ENCODE data around the gene RAI1. TPM values are rescaled to one million over a fixed set of nuclear protein-coding genes. Genes with fewer than 3 reads are reported as not detected.

The RAI1 gene
- polyA plus RNA-seq, 3 donors from 2014 or later, result 1.5 to 6.2 (median 2.0) TPM

DNA sequence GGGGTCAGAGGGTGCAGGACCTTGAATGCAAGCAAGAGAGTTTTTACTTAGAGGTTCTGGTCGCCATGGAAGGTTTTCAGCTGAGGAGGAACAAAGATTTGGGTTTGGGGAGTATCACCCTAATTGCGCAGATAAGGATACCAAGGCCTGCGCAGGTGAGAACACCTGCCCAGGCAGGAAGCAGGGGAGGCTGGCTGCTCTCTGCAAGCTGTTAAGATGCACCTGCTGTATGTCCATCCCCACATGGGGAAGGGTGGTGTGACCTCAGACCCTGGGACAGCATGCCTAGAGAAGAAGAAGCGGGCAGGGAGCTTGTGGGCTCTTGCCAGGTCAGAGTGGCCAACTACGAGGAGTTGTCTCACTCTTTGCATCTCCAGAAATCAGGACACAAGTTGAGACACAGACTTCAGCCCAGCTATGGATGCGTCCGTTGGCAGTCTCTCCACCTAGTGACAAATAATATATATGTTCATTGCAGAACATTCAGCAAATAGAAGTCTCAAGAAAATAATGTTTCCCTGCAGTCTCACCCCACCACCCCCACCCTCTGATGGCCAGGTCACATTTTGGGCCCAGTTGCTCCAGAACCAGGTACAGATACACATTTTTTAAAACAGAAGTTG, 77.8 kb downstream of the RAI1 start:
- Mint-ChIP-seq H3K27me3 (ENCODE audit: low read depth in 3 of 3) (no peaks in the 10 kb centered on the region), H3K4me3 (no peak overlapping the region), H3K9me3 (no peaks in the 10 kb centered on the region), H3K36me3 (no peaks in the 10 kb centered on the region), H3K4me1 (peaks cover 49 to 51% of the 10 kb centered on the region in 2 donors), H3K27ac (peak overlapping the region in 5 of 6 donors; percentile 6 to 87 (median 55))
- DNase-seq, result no peak

DNA sequence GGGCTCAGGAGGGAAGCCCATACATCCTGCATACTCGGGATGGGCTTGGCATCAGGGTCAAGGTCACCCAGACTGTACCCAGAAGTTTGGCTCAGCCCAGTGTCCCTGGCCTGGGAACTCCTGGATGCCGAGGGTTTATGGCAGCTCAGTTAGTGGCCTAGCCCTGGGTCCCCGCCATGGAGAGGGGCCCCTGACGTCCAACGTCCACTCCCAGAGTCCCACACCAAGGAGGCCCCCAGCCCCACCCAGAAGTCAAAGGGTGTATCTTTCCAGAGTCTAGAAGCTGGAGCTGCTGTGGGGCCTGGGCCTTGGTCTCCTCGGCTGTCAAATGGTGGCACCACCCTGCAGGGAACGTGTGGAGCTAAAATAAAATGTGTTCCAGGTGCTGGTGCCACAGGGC, 79.1 kb downstream of the RAI1 start:
- DNase-seq, result no peak
- Mint-ChIP-seq H3K36me3 (no peaks in the 10 kb centered on the region), H3K27ac (no peak overlapping the region), H3K27me3 (ENCODE audit: low read depth in 3 of 3) (no peaks in the 10 kb centered on the region), H3K4me1 (peaks cover 55 to 64% of the 10 kb centered on the region in 2 donors), H3K9me3 (no peaks in the 10 kb centered on the region), H3K4me3 (no peak overlapping the region)

DNA sequence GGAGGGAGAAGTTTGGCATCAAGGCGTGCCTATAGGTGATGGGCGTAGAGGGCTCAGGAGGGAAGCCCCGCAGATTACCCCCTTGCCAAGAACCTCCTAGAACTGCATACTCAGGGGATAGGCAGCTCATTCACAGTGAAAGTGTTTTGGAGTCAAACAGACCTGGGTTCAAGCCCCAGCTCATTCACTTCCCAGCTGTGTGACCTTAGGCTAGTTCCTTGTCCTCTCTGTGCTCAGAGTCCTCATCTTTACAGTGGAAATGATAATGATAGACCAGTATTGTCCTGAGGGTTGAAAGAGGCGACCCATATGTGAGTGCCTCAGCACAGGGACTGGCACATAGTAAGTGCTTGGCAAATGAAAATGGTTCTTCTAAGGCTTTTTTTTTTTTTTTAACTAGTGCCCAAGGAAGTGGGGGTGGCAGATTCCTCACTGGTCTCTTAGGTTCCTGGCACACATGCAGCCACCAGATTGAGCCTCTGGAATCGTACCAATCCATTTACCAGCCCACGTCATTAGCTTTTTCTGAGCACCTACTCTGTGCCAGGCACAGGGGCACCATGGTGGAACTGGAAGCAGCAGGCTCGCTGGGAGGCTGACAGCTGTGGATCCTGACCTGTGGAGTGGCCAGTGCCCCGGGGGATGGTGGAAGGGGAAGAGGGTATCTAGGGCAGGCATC, 79.8 kb downstream of the RAI1 start:
- Mint-ChIP-seq H3K27ac (peak overlapping the region in 1 of 6 donors; percentile 35), H3K27me3 (ENCODE audit: low read depth in 3 of 3) (no peaks in the 10 kb centered on the region), H3K9me3 (no peaks in the 10 kb centered on the region), H3K4me3 (no peak overlapping the region), H3K36me3 (no peaks in the 10 kb centered on the region), H3K4me1 (peaks cover 56 to 71% of the 10 kb centered on the region in 2 donors)
- no peak for DNase-seq

DNA sequence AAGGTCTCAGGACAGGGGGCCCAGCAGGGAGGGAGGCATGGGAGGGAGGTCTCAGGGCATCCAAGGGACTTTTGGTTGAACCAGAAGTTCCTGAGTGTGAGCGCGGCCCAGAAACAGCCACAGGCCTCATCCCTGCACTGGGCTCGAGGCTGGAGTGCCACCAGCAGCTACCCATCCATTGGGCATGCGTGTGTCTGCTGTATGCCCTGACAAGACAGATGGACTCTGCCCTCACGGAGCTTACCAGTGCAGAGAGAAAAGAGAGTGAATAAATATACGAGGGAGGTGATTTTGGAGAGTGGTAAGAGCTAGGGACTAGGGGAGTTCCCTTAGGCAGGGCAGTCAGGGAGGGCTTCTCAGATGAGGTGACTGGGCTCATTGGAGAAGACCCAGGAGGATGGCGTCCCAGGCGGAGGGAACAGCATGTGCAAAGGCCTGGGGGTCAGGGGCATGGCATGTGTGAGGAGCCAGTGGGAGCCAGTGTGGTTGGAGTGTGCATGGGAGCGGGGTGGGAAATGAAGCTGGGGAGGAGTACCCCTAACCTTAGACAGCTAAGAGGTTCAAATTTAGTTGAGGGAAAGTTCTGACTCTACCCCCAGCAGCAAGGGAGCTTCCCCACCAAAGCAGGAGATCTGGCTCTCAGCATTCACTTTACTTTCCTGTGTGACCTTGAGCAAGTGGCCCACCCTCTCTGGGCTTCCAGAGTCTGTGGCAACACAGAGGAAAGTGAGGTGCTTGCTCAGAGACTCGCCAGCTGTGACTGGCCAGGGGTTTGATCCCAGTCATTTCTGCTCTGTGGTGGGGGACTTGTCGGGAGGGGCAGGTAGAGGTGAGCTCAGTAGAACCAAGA, 80.9 kb downstream of the RAI1 start:
- Mint-ChIP-seq H3K9me3 (no peaks in the 10 kb centered on the region), H3K36me3 (no peaks in the 10 kb centered on the region), H3K4me1 (peaks cover 57 to 72% of the 10 kb centered on the region in 2 donors), H3K27me3 (ENCODE audit: low read depth in 3 of 3) (no peaks in the 10 kb centered on the region), H3K27ac (peak overlapping the region in 3 of 6 donors; percentile 51 to 84 (median 62)), H3K4me3 (no peak overlapping the region)
- no peak for DNase-seq

DNA sequence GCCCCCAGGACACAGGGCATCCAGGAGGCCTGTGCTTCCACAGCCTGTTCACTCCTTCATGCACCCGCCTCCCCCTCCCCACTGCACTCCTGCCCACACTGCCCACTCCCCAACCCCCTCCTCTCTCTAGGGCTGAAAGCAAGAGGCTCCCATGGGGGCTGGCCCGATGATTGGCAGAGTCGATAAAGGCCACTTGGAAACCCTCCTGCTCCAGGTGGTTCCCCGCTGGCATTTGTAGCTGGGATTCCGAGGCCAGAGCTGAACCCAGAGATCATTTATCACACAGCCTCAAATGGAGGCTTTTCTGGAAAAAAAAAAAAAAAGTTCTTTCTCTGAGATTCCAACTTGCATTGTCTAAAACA, 81.5 kb downstream of the RAI1 start:
- H3K27ac Mint-ChIP-seq, result no peak overlapping the region
- DNase-seq, result no peak
- no peaks in the 10 kb centered on the region for H3K9me3 Mint-ChIP-seq
- peaks cover 53 to 70% of the 10 kb centered on the region in 2 donors for H3K4me1 Mint-ChIP-seq
- no peaks in the 10 kb centered on the region for H3K27me3 Mint-ChIP-seq (ENCODE audit: low read depth in 3 of 3)
- no peak overlapping the region for H3K4me3 Mint-ChIP-seq
- H3K36me3 Mint-ChIP-seq, result no peaks in the 10 kb centered on the region

DNA sequence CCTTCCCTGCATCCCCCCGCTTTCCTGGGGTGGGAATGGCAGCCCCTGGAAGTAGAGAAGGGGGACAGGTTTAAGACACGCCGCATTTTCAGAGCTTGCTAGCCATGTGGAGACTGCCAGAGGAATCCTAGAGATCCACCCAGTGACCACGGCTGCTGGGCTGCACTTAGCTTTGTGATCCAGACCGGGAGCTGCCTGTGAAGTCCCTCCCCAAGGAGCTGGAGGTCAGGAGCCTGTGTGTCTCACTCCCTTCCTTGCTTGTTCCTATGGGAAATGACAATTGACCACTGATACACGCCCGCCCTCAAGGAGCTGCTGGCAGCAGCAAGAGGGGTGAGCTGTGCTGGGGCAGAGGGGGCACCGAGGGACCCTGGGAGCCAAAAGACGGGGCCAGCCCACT, 81.9 kb downstream of the RAI1 start:
- H3K27ac Mint-ChIP-seq, result peak overlapping the region in 2 of 6 donors; percentile 52 to 83
- no peak overlapping the region for H3K4me3 Mint-ChIP-seq
- H3K9me3 Mint-ChIP-seq, result no peaks in the 10 kb centered on the region
- no peak for DNase-seq
- no peaks in the 10 kb centered on the region for H3K36me3 Mint-ChIP-seq
- no peaks in the 10 kb centered on the region for H3K27me3 Mint-ChIP-seq (ENCODE audit: low read depth in 3 of 3)
- H3K4me1 Mint-ChIP-seq, result peaks cover 52 to 68% of the 10 kb centered on the region in 2 donors

DNA sequence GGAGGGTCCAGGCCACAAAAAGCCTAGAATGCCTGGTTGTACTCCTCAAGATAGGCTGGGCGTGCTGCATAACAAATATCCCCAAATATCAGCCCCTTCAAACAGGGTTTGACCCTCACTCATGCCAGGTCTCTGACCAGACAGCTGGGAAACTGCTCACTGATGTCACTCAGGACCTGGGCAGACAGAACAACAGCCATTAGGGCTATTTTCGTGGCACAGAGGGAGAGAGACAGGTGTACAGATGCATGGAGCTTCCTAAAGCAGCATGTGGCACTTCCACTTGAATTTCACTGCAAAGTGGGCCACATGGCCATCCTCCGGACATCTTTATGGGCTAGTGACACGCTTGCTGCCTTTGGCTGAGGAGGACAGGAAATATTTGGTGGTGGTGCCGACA, 82.5 kb downstream of the RAI1 start:
- peak overlapping the region in 4 of 5 donors; percentile 6 to 51 (median 34) for H3K4me3 Mint-ChIP-seq
- peak overlapping the region; percentile 52 to 85 (median 83) for H3K27ac Mint-ChIP-seq
- no peaks in the 10 kb centered on the region for H3K9me3 Mint-ChIP-seq
- no peaks in the 10 kb centered on the region for H3K36me3 Mint-ChIP-seq
- peaks cover 52 to 68% of the 10 kb centered on the region in 2 donors for H3K4me1 Mint-ChIP-seq
- DNase-seq, result peak in 2 of 3 donors; percentile 31 to 37
- no peaks in the 10 kb centered on the region for H3K27me3 Mint-ChIP-seq (ENCODE audit: low read depth in 3 of 3)

DNA sequence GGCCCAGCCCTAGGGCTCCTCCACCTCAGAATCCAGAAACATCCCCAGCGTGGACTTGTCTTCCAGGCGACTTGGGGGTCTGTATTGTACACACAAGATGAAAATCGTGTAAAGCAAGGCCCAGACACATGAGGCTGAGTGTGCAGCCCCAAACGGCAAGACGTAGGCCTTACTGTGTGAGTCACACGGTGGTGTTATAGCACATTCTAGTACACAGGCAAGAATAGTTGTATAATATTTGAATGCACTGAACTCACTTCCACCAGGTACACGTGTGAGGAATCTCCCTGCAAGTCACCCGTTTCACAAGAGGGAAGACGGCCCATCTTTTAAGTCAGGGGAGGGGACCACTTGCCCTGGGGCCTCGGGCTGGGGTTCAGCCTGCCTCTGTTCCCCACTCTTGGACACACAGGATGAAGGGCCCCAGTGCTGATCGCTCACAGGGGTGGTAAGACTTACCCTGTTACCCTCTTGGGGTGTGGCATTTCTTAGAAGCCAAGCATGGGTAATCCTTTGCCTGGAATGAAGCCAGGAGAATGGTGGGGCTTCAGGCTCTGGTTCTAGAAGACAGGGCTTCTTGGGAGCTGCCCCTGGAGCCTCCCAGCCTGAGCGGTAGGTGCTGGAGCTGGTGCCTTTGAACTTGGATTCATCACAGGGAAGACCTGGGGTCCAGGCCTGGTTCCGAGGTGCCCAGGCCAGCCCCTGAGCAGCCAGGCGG, 84.3 kb downstream of the RAI1 start:
- Mint-ChIP-seq H3K27ac (peak overlapping the region in 5 of 6 donors; percentile 12 to 94 (median 90)), H3K9me3 (no peaks in the 10 kb centered on the region), H3K27me3 (ENCODE audit: low read depth in 3 of 3) (no peaks in the 10 kb centered on the region), H3K4me1 (peaks cover 58 to 63% of the 10 kb centered on the region in 2 donors), H3K36me3 (no peaks in the 10 kb centered on the region), H3K4me3 (no peak overlapping the region)
- DNase-seq, result no peak

DNA sequence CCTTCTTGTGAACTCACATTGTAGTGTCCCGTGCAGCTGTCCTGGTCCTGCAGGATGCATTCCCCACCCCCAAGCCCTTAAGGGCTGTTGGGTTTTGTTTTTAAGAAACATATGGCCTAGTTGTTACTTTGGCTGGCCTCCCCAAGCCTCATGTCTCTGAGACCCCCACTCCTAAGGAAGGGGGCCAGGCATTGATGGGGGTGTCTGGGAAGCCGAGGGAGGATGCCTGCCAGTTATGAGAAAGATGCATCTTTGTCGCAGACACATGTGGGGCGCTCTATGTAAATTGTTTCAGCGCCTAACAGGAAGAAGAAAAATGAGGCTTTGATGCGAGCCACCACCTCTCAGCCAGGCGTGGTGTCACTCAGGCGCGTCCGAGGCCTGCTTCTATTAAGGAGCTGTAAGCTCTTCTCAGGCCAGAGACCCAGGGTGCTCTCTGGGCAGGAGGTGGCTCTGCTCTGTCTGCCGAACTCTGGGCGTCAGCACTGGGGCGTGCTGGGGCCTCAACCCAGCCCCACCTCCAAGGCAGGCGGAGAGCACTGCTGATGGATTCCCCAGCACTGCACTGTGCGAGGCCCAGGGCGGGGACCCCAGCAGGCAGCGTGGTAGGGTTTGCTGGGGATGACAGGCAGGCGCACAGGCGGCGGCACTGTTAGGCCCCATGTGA, 85.0 kb downstream of the RAI1 start:
- Mint-ChIP-seq H3K36me3 (no peaks in the 10 kb centered on the region), H3K4me3 (peak overlapping the region in 3 of 5 donors; percentile 52 to 71 (median 64)), H3K4me1 (peaks cover 55 to 63% of the 10 kb centered on the region in 2 donors), H3K27ac (peak overlapping the region; percentile 19 to 94 (median 90)), H3K27me3 (ENCODE audit: low read depth in 3 of 3) (no peaks in the 10 kb centered on the region), H3K9me3 (no peaks in the 10 kb centered on the region)
- DNase-seq, result peak in 1 of 3 donors; percentile 40

DNA sequence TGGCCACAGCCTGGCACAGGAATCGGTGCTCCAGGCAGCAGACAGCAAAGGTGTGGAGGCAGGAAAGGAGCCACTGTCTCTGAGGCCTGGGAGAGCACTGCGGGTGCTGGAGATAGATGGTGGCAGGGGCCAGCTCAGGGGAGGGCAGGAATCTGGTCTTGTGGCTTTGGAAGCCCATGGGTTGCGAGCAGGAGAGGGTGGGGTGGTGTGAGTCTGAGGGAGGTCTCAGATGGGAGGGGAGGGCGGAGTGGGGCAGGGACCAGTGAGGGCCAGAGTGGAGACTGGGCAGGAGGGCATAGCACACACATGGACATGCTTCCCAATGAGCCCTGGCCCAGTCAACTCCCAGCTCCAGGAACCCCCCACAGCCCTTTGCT, 85.5 kb downstream of the RAI1 start:
- H3K36me3 Mint-ChIP-seq, result no peaks in the 10 kb centered on the region
- peaks cover 55 to 63% of the 10 kb centered on the region in 2 donors for H3K4me1 Mint-ChIP-seq
- no peaks in the 10 kb centered on the region for H3K27me3 Mint-ChIP-seq (ENCODE audit: low read depth in 3 of 3)
- DNase-seq, result no peak
- H3K4me3 Mint-ChIP-seq, result peak overlapping the region in 2 of 5 donors; percentile 52 to 64
- H3K9me3 Mint-ChIP-seq, result no peaks in the 10 kb centered on the region
- peak overlapping the region; percentile 30 to 94 (median 90) for H3K27ac Mint-ChIP-seq

DNA sequence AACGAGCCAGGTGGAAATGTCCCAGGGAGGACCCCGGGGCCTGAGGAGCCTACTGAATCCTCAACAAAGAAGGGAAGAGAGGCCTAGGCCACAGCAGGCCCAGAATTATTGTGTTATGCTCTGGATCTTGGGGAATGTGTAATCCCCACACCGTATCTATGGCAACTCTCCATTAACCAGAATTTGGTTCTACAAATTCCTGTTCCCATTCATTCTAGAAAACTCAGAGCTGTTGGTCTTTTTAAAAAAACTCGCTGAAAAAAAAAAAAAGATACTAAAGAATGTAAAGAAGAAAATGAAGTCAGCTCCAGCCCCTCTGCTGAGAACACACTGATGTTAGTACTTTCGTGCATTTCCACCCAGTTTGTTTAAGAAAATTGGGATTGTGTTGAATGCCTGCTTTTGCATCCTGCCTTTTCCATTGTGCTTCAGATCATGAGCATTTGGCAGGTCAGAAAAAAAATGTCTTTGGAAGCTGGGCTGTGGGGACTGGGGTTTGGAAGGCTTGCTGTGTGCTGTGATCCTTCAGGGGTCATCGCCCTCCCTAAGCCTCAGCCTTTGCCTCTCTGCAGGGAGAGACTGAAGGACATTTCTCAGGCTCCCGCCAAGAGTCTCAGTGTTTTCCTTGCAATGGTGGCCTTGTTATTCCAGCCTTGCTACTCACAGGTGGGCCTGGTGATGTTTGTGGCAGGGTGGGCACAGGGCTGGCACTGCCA, 86.1 kb downstream of the RAI1 start:
- H3K27ac Mint-ChIP-seq, result peak overlapping the region in 4 of 6 donors; percentile 30 to 94 (median 78)

DNA sequence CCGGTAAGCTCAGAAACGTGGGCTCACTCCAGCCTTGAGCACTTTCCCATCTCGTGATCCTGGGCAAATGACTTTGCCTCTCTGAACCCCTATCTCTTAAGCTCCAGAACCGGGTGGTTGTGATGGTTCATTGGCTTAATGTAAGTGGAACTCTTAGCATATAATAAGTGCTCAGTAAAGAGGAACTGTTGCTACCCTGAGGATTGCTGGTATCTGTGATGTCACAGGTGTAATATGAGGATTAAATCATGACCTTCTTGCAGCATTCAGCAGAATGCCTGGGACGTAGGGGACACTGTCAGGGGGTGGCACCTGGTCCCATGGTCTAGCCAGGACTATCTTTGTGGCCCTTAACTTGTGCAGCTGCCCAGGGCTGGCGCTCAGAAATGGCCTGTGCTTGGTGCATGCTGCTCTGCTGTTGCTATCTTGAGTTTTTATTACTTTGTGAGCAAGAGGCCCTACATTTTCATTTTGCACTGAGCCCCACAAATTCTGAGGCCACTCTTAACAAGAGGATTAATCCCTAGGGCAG, 86.7 kb downstream of the RAI1 start:
- DNase-seq, result no peak
- H3K4me3 Mint-ChIP-seq, result peak overlapping the region in 1 of 5 donors; percentile 41
- H3K27ac Mint-ChIP-seq, result peak overlapping the region in 5 of 6 donors; percentile 75 to 94 (median 88)
- H3K4me1 Mint-ChIP-seq, result peaks cover 55 to 61% of the 10 kb centered on the region in 2 donors
- H3K36me3 Mint-ChIP-seq, result no peaks in the 10 kb centered on the region
- peaks cover 0 to 1% (median 0%) of the 10 kb centered on the region in 3 donors for H3K27me3 Mint-ChIP-seq (ENCODE audit: low read depth in 3 of 3)
- H3K9me3 Mint-ChIP-seq, result no peaks in the 10 kb centered on the region

More for the DNA sequence above, 86.1 kb downstream of the RAI1 start:
- Mint-ChIP-seq H3K4me3 (no peak overlapping the region), H3K27me3 (ENCODE audit: low read depth in 3 of 3) (no peaks in the 10 kb centered on the region), H3K4me1 (peaks cover 54 to 63% of the 10 kb centered on the region in 2 donors), H3K9me3 (no peaks in the 10 kb centered on the region), H3K36me3 (no peaks in the 10 kb centered on the region)
- DNase-seq, result no peak

Data from immature natural killer cell (primary cell).